ENCODE data around the gene RNF217. TPM values are rescaled to one million over a fixed set of nuclear protein-coding genes. Genes with fewer than 3 reads are reported as not detected.

Gene RNF217
- polyA plus RNA-seq, 1 donor (not counting 4 experiments of a cell fraction or from before 2014, with no cell fraction given), result 44.0 TPM

DNA sequence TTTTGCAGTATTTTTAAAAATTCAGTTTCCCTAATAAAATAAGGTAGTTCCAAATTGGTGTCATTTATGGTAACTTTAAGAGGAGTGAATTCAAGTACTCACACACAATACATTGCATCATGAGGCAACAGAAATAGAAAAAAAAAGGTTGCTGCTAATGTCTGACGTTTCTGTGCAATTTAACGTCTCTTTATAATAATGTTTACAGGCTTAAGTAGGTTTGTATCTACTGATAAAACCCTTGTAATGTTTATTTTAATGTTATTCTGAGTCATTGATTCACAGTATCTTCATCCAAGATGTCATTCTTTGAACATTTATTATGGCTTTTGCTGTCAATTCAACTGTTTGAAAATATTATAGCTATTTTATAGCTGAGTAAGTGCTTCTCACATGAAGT lies 86.0 kb downstream of the RNF217 start:
- Histone ChIP-seq H4K20me1 (ENCODE audit: control insufficient read depth, extremely low read depth, insufficient read depth, low read length) (no peaks in the 10 kb centered on the region), H3K4me1 (ENCODE audit: control insufficient read depth, extremely low read depth, insufficient read depth, low read length) (peaks cover 75% of the 10 kb centered on the region), H3K4me3 (ENCODE audit: control insufficient read depth in 2 of 3, extremely low read depth in 1 of 3, insufficient read depth in 2 of 3, low read depth in 1 of 3, low read length in 3 of 3) (peak overlapping the region; percentile 36 to 74 (median 72)), H3K36me3 (ENCODE audit: control insufficient read depth in 2 of 2, extremely low read depth in 1 of 2, insufficient read depth in 2 of 2, low read length in 2 of 2) (peaks cover 0 to 1% of the 10 kb centered on the region in 2 experiments), H3K4me2 (ENCODE audit: control insufficient read depth, extremely low read depth, insufficient read depth, low read depth, low read length) (peak overlapping the region; percentile 92), H3K9me3 (ENCODE audit: control insufficient read depth, low read depth, low read length) (no peaks in the 10 kb centered on the region), H3K79me2 (ENCODE audit: control insufficient read depth, insufficient read depth, low read length) (peaks cover 62% of the 10 kb centered on the region), H3K27me3 (ENCODE audit: control insufficient read depth, extremely low read depth, insufficient read depth, low read length) (no peaks in the 10 kb centered on the region), H3K9ac (ENCODE audit: control insufficient read depth, extremely low read depth, insufficient read depth, low read length) (no peak overlapping the region), H3K9me1 (ENCODE audit: control insufficient read depth, extremely low read depth, insufficient read depth, low read length) (no peaks in the 10 kb centered on the region), H3K27ac (ENCODE audit: control insufficient read depth, insufficient read depth, low read length) (peak overlapping the region; percentile 92), H2AFZ (ENCODE audit: control insufficient read depth, low read length) (no peak overlapping the region)
- no peak for DNase-seq (ENCODE audit: low read depth, low spot score)
- dilution Hi-C loops (cut with MboI; ENCODE audit: extremely low pct_ligation_motif_present, low sequenced_read_pairs), result no loop called here
- FAIRE-seq, result no peak
- TF ChIP-seq EZH2 (IDR thresholded peaks at IDR 0.05; ENCODE audit: low read length), result no peak
- TF ChIP-seq, protein P1, sequence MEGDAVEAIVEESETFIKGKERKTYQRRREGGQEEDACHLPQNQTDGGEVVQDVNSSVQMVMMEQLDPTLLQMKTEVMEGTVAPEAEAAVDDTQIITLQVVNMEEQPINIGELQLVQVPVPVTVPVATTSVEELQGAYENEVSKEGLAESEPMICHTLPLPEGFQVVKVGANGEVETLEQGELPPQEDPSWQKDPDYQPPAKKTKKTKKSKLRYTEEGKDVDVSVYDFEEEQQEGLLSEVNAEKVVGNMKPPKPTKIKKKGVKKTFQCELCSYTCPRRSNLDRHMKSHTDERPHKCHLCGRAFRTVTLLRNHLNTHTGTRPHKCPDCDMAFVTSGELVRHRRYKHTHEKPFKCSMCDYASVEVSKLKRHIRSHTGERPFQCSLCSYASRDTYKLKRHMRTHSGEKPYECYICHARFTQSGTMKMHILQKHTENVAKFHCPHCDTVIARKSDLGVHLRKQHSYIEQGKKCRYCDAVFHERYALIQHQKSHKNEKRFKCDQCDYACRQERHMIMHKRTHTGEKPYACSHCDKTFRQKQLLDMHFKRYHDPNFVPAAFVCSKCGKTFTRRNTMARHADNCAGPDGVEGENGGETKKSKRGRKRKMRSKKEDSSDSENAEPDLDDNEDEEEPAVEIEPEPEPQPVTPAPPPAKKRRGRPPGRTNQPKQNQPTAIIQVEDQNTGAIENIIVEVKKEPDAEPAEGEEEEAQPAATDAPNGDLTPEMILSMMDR (optimal IDR thresholded peaks at IDR 0.05 in 1 of 3, IDR thresholded peaks at IDR 0.05 in 1 of 3, conservative IDR thresholded peaks at IDR 0.05 in 1 of 3; ENCODE audit: extremely low read depth in 1 of 3, insufficient read depth in 2 of 3, low read length in 3 of 3), result no peak

DNA sequence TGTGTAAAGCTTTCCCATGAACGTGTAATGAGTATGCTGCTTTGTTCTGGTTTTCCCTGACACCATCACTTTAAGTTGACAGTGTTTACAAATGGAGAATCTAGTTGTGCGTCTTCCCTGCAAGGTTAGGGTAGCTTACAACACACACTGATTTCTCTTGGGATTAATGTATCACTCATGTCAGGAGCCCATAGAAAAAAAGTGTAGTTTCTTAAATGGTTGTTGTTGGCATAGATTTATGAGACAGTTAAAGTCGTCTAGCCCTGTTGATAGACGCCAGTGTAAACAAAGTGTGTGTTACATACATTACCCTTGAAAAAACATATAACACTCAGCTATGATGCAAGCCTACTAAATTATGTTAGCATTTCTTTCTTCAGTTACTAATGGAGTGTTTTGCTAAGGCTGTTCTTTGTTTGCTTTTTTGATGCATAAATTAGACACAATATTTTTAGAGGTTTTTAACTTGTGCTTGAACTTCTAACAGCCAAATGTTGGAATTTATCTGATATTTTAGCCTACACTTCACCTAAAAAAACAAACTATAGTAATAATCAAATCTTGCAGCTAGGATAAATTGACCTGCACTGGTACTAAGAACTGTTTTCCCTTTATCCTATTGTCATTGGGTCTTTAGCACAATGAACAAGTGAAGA lies 88.6 kb downstream of the RNF217 start:
- H2AFZ ChIP-seq (ENCODE audit: control insufficient read depth, low read length), result no peak overlapping the region
- H3K27ac ChIP-seq (ENCODE audit: control insufficient read depth, insufficient read depth, low read length), result peak overlapping the region; percentile 78
- no peak overlapping the region for H3K4me2 ChIP-seq (ENCODE audit: control insufficient read depth, extremely low read depth, insufficient read depth, low read depth, low read length)
- H3K36me3 ChIP-seq (ENCODE audit: control insufficient read depth in 2 of 2, extremely low read depth in 1 of 2, insufficient read depth in 2 of 2, low read length in 2 of 2), result peaks cover 0 to 1% of the 10 kb centered on the region in 2 experiments
- H3K4me3 ChIP-seq (ENCODE audit: control insufficient read depth in 2 of 3, extremely low read depth in 1 of 3, insufficient read depth in 2 of 3, low read depth in 1 of 3, low read length in 3 of 3), result no peak overlapping the region
- H4K20me1 ChIP-seq (ENCODE audit: control insufficient read depth, extremely low read depth, insufficient read depth, low read length), result no peaks in the 10 kb centered on the region
- TF ChIP-seq, protein P1 (optimal IDR thresholded peaks at IDR 0.05 in 1 of 3, IDR thresholded peaks at IDR 0.05 in 1 of 3, conservative IDR thresholded peaks at IDR 0.05 in 1 of 3; ENCODE audit: extremely low read depth in 1 of 3, insufficient read depth in 2 of 3, low read length in 3 of 3), result no peak
- no peak for TF ChIP-seq EZH2 (IDR thresholded peaks at IDR 0.05; ENCODE audit: low read length)
- FAIRE-seq (peak; percentile 29), DNase-seq (ENCODE audit: low read depth, low spot score) (no peak)
- no peak overlapping the region for H3K9ac ChIP-seq (ENCODE audit: control insufficient read depth, extremely low read depth, insufficient read depth, low read length)
- H3K9me3 ChIP-seq (ENCODE audit: control insufficient read depth, low read depth, low read length), result no peaks in the 10 kb centered on the region
- dilution Hi-C loops (cut with MboI; ENCODE audit: extremely low pct_ligation_motif_present, low sequenced_read_pairs), result no loop called here
- peaks cover 58% of the 10 kb centered on the region for H3K4me1 ChIP-seq (ENCODE audit: control insufficient read depth, extremely low read depth, insufficient read depth, low read length)
- H3K27me3 ChIP-seq (ENCODE audit: control insufficient read depth, extremely low read depth, insufficient read depth, low read length), result no peaks in the 10 kb centered on the region
- no peaks in the 10 kb centered on the region for H3K9me1 ChIP-seq (ENCODE audit: control insufficient read depth, extremely low read depth, insufficient read depth, low read length)
- peaks cover 70% of the 10 kb centered on the region for H3K79me2 ChIP-seq (ENCODE audit: control insufficient read depth, insufficient read depth, low read length)
